CD14-positive monocyte (primary cell): ENCODE results near the gene OR51I2. TPM values are rescaled to one million over a fixed set of nuclear protein-coding genes. Genes with fewer than 3 reads are reported as not detected.
A peak's percentile ranks its signal among the peaks of the same experiment; 100 is the strongest.

Source experiments
- DNase-seq, 3 donors: peaks; one replicate each; pipeline ENCODE4 v3.0.0-alpha.2; 2011 to 2022
- H2AFZ ChIP-seq: 2 replicates; pipeline ENCODE4 v1.6.0; 2012; ENCODE audit warnings: mild to moderate bottlenecking, low read depth, low read length, inconsistent platforms; ENCODE audit not compliant: insufficient read depth, poor library complexity, severe bottlenecking
- H3K27ac ChIP-seq, 2 donors: 1 replicate in 1 of 2; 2 replicates in 1 of 2; pipeline ENCODE4 v1.5.1; 2012 to 2013; ENCODE audit warnings: low read length in 2 of 2, control low read depth in 1 of 2, inconsistent platforms in 1 of 2, low read depth in 1 of 2, mild to moderate bottlenecking in 1 of 2
- H3K27me3 ChIP-seq, 2 donors: one replicate each; pipeline versions ENCODE4 v1.6.0 to v1.6.1; 2011 to 2013; ENCODE audit warnings: low read length in 2 of 2; ENCODE audit not compliant: control insufficient read depth in 2 of 2, insufficient read depth in 2 of 2
- H3K36me3 ChIP-seq, 2 donors: replicated peaks in 1 of 2; 1 replicate in 1 of 2; 2 replicates in 1 of 2; pipeline versions ENCODE4 v1.5.1 to v1.6.1; 2012 to 2013; ENCODE audit warnings: low read length in 2 of 2, control low read depth in 1 of 2, inconsistent platforms in 1 of 2, mild to moderate bottlenecking in 1 of 2; ENCODE audit not compliant: insufficient read depth in 2 of 2, control insufficient read depth in 1 of 2
- H3K4me1 ChIP-seq, 2 donors: 1 replicate in 1 of 2; 2 replicates in 1 of 2; pipeline versions ENCODE4 v1.5.1 to v1.6.1; 2012 to 2013; ENCODE audit warnings: low read length in 2 of 2, control low read depth in 1 of 2, inconsistent platforms in 1 of 2, mild to moderate bottlenecking in 1 of 2, moderate library complexity in 1 of 2; ENCODE audit not compliant: insufficient read depth in 2 of 2, control insufficient read depth in 1 of 2
- H3K4me2 ChIP-seq: replicated peaks from 2 replicates; pipeline ENCODE3; 2012; ENCODE audit warnings: low read length, moderate library complexity, mild to moderate bottlenecking; ENCODE audit not compliant: poor library complexity, severe bottlenecking; ENCODE audit errors: extremely low read depth
- H3K4me3 ChIP-seq, 3 experiments: fragments of 200-600 bp in 1 of 3; sonication (generic) in 1 of 3; replicated peaks in 1 of 3; 1 replicate in 2 of 3; 2 replicates in 1 of 3; pipeline ENCODE4 v1.5.1; 2011 to 2013; ENCODE audit warnings: low read length in 3 of 3, mild to moderate bottlenecking in 3 of 3, control low read depth in 2 of 3, low read depth in 2 of 3, inconsistent platforms in 1 of 3, moderate library complexity in 1 of 3
- H3K79me2 ChIP-seq: 2 replicates; pipeline ENCODE4 v1.6.0; 2012; ENCODE audit warnings: mild to moderate bottlenecking, control low read depth, inconsistent platforms, low read length, moderate library complexity; ENCODE audit not compliant: insufficient read depth
- H3K9ac ChIP-seq: 2 replicates; pipeline ENCODE4 v1.6.0; 2017; ENCODE audit warnings: low read length, mild to moderate bottlenecking; ENCODE audit not compliant: insufficient read depth, poor library complexity, severe bottlenecking
- H3K9me3 ChIP-seq, 2 donors: replicated peaks in 1 of 2; 1 replicate in 1 of 2; 2 replicates in 1 of 2; pipeline versions ENCODE4 v1.5.1 to v1.6.1; 2012 to 2013; ENCODE audit warnings: low read length in 2 of 2, control low read depth in 1 of 2; ENCODE audit not compliant: control insufficient read depth in 1 of 2, insufficient read depth in 1 of 2
- H4K20me1 ChIP-seq: 2 replicates; pipeline ENCODE4 v1.6.0; 2012; ENCODE audit warnings: mild to moderate bottlenecking, low read length, control low read depth, moderate library complexity; ENCODE audit not compliant: insufficient read depth
- H3K27ac Mint-ChIP-seq, 7 donors: one replicate each; pipeline ENCODE4 v1.8.0; 2020; ENCODE audit warnings: mild to moderate bottlenecking in 7 of 7, mixed read lengths in 7 of 7, moderate library complexity in 6 of 7, inconsistent platforms in 2 of 7
- H3K27me3 Mint-ChIP-seq, 3 donors: one replicate each; pipeline ENCODE4 v1.8.0; 2021 to 2022; ENCODE audit warnings: low read depth in 3 of 3, mild to moderate bottlenecking in 3 of 3, mixed read lengths in 3 of 3, moderate library complexity in 3 of 3, inconsistent platforms in 1 of 3
- H3K36me3 Mint-ChIP-seq, 2 donors: one replicate each; pipeline ENCODE4 v1.8.0; 2020; ENCODE audit warnings: mixed read lengths in 2 of 2, inconsistent platforms in 1 of 2, mild to moderate bottlenecking in 1 of 2
- H3K4me1 Mint-ChIP-seq: one replicate; pipeline ENCODE4 v1.8.0; 2020; ENCODE audit warnings: mild to moderate bottlenecking, mixed read lengths
- H3K4me3 Mint-ChIP-seq, 2 donors: one replicate each; pipeline ENCODE4 v1.8.0; 2020; ENCODE audit warnings: mild to moderate bottlenecking in 2 of 2, mixed read lengths in 2 of 2, moderate library complexity in 1 of 2
- H3K9me3 Mint-ChIP-seq, 7 donors: one replicate each; pipeline ENCODE4 v1.8.0; 2020 to 2022; ENCODE audit warnings: mixed read lengths in 7 of 7, mild to moderate bottlenecking in 6 of 7, moderate library complexity in 6 of 7, inconsistent platforms in 2 of 7
- CTCF ChIP-seq: fragments of 200-600 bp; IDR thresholded peaks from one replicate; pipeline ENCODE4 v1.8.0; 2022; ENCODE audit warnings: antibody characterized with exemption, mild to moderate bottlenecking
- WGBS: methylation state at CpG from one replicate; pipeline ENCODE4 v1.1.5; 2013; ENCODE audit warnings: missing lambda C conversion rate; ENCODE audit not compliant: insufficient coverage; 5-methylcytosine and 5-hydroxymethylcytosine counted together
- intact Hi-C, 2 donors: fragments of 100-400 bp; cut with micrococcal nuclease; formaldehyde crosslinking; loops; one replicate each; pipeline versions ENCODE4 v1.15.0 to v1.15.1; 2023
- polyA plus RNA-seq, 3 donors: library from polyadenylated mRNA; depleted of rRNA in 1 of 3; unstranded in 2 of 3; stranded (reverse) in 1 of 3; fragments of 300-500 nt in 2 of 3; fragments of >200 nt in 1 of 3; fragmentation: Illumina TruSeq in 2 of 3; gene quantifications; 1 replicate in 2 of 3; 2 replicates in 1 of 3; pipeline ENCODE4 v1.2.3, GENCODE V29; 2012 to 2021

Gene OR51I2
- polyA plus RNA-seq, 3 donors = not detected

GRCh38 chr11:5489576-5490357 lies 40.6 kb downstream of the OR51I2 start:
- WGBS = 50% methylated on average over 2 of the region's 5 CpGs
- Mint-ChIP-seq H3K4me1 (peaks cover 3% of the 10 kb centered on the region), H3K36me3 (no peaks in the 10 kb centered on the region), H3K4me3 (no peak overlapping the region), H3K27ac (no peak overlapping the region), H3K27me3 (peaks cover 0 to 3% (median 0%) of the 10 kb centered on the region in 3 donors), H3K9me3 (no peaks in the 10 kb centered on the region)
- no peak overlapping the region for H3K27ac ChIP-seq
- H3K36me3 ChIP-seq = no peaks in the 10 kb centered on the region
- H3K4me1 ChIP-seq = no peaks in the 10 kb centered on the region
- H3K79me2 ChIP-seq = no peaks in the 10 kb centered on the region
- no peak overlapping the region for H3K9ac ChIP-seq
- no peak for DNase-seq
- H4K20me1 ChIP-seq = no peaks in the 10 kb centered on the region
- no peaks in the 10 kb centered on the region for H3K9me3 ChIP-seq
- H3K27me3 ChIP-seq = no peaks in the 10 kb centered on the region
- H3K4me3 ChIP-seq = no peak overlapping the region
- intact Hi-C loops = no loop called here
- H2AFZ ChIP-seq = no peak overlapping the region
- no peak overlapping the region for H3K4me2 ChIP-seq
- no peak for TF ChIP-seq CTCF

DNA sequence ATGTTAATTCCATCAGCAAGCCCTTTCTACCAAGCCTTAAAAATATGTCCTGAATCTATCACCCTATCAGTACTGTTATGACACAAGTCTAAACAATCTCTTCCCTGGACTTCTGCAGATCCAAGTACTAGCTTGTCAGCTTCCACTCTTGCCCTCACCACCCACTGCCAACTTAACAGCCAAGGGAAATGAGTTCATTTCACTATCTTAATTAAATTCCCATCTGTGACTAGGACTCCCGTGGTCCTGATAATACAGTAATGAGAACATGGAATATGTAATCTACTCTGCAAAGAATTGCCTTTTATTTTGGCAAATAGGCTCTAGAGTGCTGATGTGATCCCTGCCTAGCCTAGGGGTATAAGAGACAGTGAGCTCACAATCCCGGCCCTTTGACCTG lies 50.5 kb downstream of the OR51I2 start:
- H3K9ac ChIP-seq = no peak overlapping the region
- no peak for DNase-seq
- no peaks in the 10 kb centered on the region for H3K4me1 ChIP-seq
- Mint-ChIP-seq H3K9me3 (peaks cover 0 to 1% (median 0%) of the 10 kb centered on the region in 7 donors), H3K4me3 (no peak overlapping the region), H3K36me3 (no peaks in the 10 kb centered on the region), H3K4me1 (no peaks in the 10 kb centered on the region), H3K27me3 (peaks cover 0 to 1% (median 1%) of the 10 kb centered on the region in 3 donors), H3K27ac (peak overlapping the region in 1 of 7 donors; percentile 41)
- TF ChIP-seq CTCF = no peak
- no CpG with 5 or more reads among the region's 2 CpGs for WGBS
- H2AFZ ChIP-seq = no peak overlapping the region
- no peaks in the 10 kb centered on the region for H3K79me2 ChIP-seq
- intact Hi-C loops = no loop called here
- H3K36me3 ChIP-seq = no peaks in the 10 kb centered on the region
- H3K9me3 ChIP-seq = no peaks in the 10 kb centered on the region
- H3K27me3 ChIP-seq = no peaks in the 10 kb centered on the region
- no peak overlapping the region for H3K4me2 ChIP-seq
- no peaks in the 10 kb centered on the region for H4K20me1 ChIP-seq
- H3K4me3 ChIP-seq = no peak overlapping the region
- H3K27ac ChIP-seq = no peak overlapping the region
